ENCODE measurements around the gene CDHR3. TPM values are rescaled to one million over a fixed set of nuclear protein-coding genes. Genes with fewer than 3 reads are reported as not detected.

The CDHR3 gene, protein sequence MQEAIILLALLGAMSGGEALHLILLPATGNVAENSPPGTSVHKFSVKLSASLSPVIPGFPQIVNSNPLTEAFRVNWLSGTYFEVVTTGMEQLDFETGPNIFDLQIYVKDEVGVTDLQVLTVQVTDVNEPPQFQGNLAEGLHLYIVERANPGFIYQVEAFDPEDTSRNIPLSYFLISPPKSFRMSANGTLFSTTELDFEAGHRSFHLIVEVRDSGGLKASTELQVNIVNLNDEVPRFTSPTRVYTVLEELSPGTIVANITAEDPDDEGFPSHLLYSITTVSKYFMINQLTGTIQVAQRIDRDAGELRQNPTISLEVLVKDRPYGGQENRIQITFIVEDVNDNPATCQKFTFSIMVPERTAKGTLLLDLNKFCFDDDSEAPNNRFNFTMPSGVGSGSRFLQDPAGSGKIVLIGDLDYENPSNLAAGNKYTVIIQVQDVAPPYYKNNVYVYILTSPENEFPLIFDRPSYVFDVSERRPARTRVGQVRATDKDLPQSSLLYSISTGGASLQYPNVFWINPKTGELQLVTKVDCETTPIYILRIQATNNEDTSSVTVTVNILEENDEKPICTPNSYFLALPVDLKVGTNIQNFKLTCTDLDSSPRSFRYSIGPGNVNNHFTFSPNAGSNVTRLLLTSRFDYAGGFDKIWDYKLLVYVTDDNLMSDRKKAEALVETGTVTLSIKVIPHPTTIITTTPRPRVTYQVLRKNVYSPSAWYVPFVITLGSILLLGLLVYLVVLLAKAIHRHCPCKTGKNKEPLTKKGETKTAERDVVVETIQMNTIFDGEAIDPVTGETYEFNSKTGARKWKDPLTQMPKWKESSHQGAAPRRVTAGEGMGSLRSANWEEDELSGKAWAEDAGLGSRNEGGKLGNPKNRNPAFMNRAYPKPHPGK
- 0.36 and 1.0 TPM in 2 replicates for total RNA-seq

- Mint-ChIP-seq H3K27me3 (peaks cover 12% of the 10 kb centered on the region), H3K27ac (no peak within 1 kb of the TSS), H3K36me3 (ENCODE audit: low read depth) (no peaks in the 10 kb centered on the region), H3K4me1 (no peaks in the 10 kb centered on the region), H3K4me3 (no peak within 1 kb of the TSS), H3K9me3 (no peaks in the 10 kb centered on the region)
- DNase-seq, result no peak
- intact Hi-C loops (cut with micrococcal nuclease), result no loop called here
Observed at GRCh38 chr7:105963038-105963667, at the start of gene CDHR3. TSS of gene CDHR3 (plus strand) at chr7:105963264. CDS start at chr7:105963319, 55 bp downstream.

DNA sequence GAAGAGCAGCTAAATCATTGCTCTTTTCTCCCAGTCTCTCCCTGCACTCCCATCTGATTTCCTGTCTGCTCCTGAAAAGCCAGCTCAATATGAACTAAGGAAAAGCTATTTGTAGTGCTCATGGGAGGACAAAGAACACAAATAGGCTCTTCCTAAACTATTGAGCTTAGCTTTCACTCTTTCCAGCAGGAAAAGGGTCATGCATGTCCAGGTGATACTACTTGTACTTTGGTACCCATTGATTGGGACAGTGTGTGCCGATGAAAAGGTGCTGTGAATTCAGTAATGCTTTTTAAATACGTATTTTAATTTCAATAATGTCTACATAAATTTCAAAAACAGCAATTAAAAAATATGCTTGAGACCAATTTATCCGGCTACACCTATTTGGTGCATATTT, 49.1 kb upstream of the CDHR3 start:
- H3K9me3 Mint-ChIP-seq, result peaks cover 4% of the 10 kb centered on the region
- intact Hi-C loops (cut with micrococcal nuclease), result no loop called here

GRCh38 chr7:105916603-105917002, 46.5 kb upstream of the CDHR3 start:
- no peaks in the 10 kb centered on the region for H3K4me1 Mint-ChIP-seq

More for the DNA sequence above, 49.1 kb upstream of the CDHR3 start:
- Mint-ChIP-seq H3K4me3 (no peak overlapping the region), H3K27me3 (peaks cover 22% of the 10 kb centered on the region), H3K27ac (no peak overlapping the region), H3K4me1 (no peaks in the 10 kb centered on the region), H3K36me3 (ENCODE audit: low read depth) (no peaks in the 10 kb centered on the region)
- DNase-seq, result no peak

DNA sequence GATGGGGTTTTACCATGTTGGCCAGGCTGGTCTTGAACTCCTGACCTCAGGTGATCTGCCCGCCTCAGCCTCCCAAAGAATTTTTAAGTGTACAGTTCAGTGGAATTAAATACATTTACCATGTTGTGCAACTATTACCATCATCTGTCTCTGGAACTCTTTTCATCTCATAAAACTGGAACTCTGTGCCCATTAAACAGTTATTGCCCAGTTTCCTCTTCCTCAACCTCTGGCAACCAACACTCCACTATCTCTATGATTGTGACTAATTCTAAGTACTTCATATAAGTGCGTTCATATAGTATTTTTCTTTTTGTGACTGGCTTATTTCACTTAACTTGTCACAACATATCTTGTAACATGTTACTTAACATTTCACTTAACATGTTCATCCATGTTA, 45.4 kb upstream of the CDHR3 start:
- intact Hi-C loops (cut with micrococcal nuclease), result no loop called here
- DNase-seq, result no peak
- Mint-ChIP-seq H3K4me1 (no peaks in the 10 kb centered on the region), H3K9me3 (peaks cover 6% of the 10 kb centered on the region), H3K36me3 (ENCODE audit: low read depth) (no peaks in the 10 kb centered on the region), H3K27me3 (peaks cover 30% of the 10 kb centered on the region), H3K4me3 (no peak overlapping the region), H3K27ac (no peak overlapping the region)

More at GRCh38 chr7:105916603-105917002, 46.5 kb upstream of the CDHR3 start:
- no peak overlapping the region for H3K4me3 Mint-ChIP-seq
- no peak for DNase-seq
- H3K27ac Mint-ChIP-seq, result no peak overlapping the region
- H3K36me3 Mint-ChIP-seq (ENCODE audit: low read depth), result no peaks in the 10 kb centered on the region
- intact Hi-C loops (cut with micrococcal nuclease), result no loop called here
- peaks cover 6% of the 10 kb centered on the region for H3K9me3 Mint-ChIP-seq
- H3K27me3 Mint-ChIP-seq, result peaks cover 33% of the 10 kb centered on the region

GRCh38 chr7:105920766-105921165, 42.3 kb upstream of the CDHR3 start:
- intact Hi-C loops (cut with micrococcal nuclease), result no loop called here
- Mint-ChIP-seq H3K4me3 (no peak overlapping the region), H3K9me3 (peaks cover 6% of the 10 kb centered on the region), H3K27me3 (peaks cover 24% of the 10 kb centered on the region), H3K27ac (no peak overlapping the region), H3K36me3 (ENCODE audit: low read depth) (peaks cover 4% of the 10 kb centered on the region), H3K4me1 (peaks cover 12% of the 10 kb centered on the region)
- DNase-seq, result no peak

GRCh38 chr7:105924945-105925344, 38.1 kb upstream of the CDHR3 start:
- Mint-ChIP-seq H3K27me3 (peaks cover 26% of the 10 kb centered on the region), H3K4me1 (peaks cover 13% of the 10 kb centered on the region), H3K4me3 (no peak overlapping the region), H3K9me3 (peaks cover 2% of the 10 kb centered on the region), H3K36me3 (ENCODE audit: low read depth) (peaks cover 4% of the 10 kb centered on the region), H3K27ac (peak overlapping the region; percentile 22)
- intact Hi-C loops (cut with micrococcal nuclease), result loop anchor here (1.0 to 2.0 kb wide), 5 partner anchors 35 to 116 kb away; partner anchors contain the start of gene ATXN7L1
- DNase-seq, result peak; percentile 76

- H3K9me3 Mint-ChIP-seq, result no peaks in the 10 kb centered on the region
- DNase-seq, result no peak
- no peak overlapping the region for H3K4me3 Mint-ChIP-seq
- H3K27ac Mint-ChIP-seq, result no peak overlapping the region
- intact Hi-C loops (cut with micrococcal nuclease), result no loop called here
- H3K27me3 Mint-ChIP-seq, result peaks cover 27% of the 10 kb centered on the region
- H3K4me1 Mint-ChIP-seq, result peaks cover 13% of the 10 kb centered on the region
- H3K36me3 Mint-ChIP-seq (ENCODE audit: low read depth), result peaks cover 4% of the 10 kb centered on the region
Observed at GRCh38 chr7:105926131-105926530, 36.9 kb upstream of the CDHR3 start.

DNA sequence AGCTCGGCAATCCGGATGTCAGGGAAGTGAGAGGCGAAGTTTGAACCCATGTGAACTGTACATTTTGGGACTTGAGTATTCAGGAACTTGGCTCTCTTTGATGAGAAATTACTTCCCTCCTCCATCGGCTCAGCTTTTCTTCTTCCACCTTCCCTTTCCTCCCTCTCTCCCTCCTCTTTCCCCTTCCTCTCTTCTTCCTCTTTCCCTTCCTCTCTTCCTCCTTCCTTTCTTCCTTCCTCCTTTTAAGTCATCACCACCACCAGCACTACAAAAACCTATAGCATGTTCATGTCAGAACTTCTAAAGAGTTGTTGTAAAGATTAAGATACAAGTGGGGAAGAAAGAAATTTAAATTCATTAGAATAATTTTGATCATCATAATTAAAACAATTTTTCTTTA, 31.9 kb upstream of the CDHR3 start:
- H3K9me3 Mint-ChIP-seq, result no peaks in the 10 kb centered on the region
- no peak overlapping the region for H3K27ac Mint-ChIP-seq
- peaks cover 50% of the 10 kb centered on the region for H3K27me3 Mint-ChIP-seq
- no peak overlapping the region for H3K4me3 Mint-ChIP-seq
- DNase-seq, result no peak
- peaks cover 6% of the 10 kb centered on the region for H3K4me1 Mint-ChIP-seq
- intact Hi-C loops (cut with micrococcal nuclease), result no loop called here
- H3K36me3 Mint-ChIP-seq (ENCODE audit: low read depth), result no peaks in the 10 kb centered on the region

DNA sequence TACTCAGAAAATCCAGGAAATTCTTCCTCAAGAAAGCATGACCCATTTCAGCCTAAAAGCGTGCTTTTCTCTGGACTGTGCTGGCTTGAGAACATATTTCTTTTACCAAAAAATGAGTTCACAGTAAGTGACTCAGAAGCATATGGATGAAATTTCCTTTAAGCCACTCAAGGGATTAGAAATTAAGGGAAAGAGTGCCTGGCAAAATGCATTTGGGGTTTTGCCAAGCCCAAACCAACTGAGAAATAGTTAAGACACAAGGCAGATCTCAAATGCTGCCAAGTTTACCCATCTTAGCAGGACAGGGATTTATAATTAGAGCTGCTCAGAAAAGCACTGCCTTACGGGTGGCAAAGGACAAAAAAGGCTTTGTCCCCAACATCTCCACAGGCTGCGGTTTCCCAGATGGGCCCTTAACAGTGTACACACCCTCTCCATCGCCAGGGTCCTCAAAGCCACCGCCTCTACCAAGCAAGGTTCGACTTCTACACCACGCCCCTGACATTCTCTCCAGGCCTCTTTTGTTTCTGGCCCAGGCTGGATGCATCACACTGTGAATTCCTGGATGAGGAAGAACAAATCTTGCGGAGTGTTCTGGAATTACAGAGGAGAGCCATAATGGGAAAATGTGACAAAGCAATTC, 30.1 kb upstream of the CDHR3 start:
- Mint-ChIP-seq H3K27ac (no peak overlapping the region), H3K9me3 (no peaks in the 10 kb centered on the region), H3K4me3 (no peak overlapping the region), H3K4me1 (peaks cover 6% of the 10 kb centered on the region), H3K27me3 (peaks cover 40% of the 10 kb centered on the region), H3K36me3 (ENCODE audit: low read depth) (no peaks in the 10 kb centered on the region)
- no peak for DNase-seq
- intact Hi-C loops (cut with micrococcal nuclease), result no loop called here

DNA sequence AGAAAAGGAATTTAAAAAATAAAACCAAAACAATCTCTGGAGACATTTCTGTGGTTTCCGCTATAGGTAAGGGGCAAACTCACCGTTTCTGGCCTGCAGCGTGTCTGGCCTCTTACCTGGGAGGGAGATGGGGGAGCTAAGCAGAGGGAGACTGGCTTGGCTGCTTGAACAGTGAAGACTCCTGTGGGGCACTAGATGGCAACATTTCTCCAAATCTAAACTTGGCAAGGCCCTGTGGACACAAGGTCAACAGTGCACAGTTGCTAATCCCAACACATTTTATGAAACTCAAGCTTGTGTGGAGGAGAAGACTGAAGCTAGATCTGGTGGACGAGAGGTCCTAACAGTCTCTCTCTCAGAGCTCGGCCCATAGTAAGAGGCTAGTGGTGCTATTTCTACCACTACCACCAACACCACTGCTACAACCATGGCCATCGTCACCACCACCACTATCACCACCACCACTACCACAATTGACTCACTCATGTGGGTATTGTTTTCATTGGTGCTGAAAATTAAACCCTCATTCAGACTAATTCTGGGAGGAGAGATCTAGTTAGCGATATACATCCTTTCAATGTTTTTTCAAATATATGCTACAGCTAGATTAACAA, 28.4 kb upstream of the CDHR3 start:
- Mint-ChIP-seq H3K9me3 (peaks cover 5% of the 10 kb centered on the region), H3K36me3 (ENCODE audit: low read depth) (no peaks in the 10 kb centered on the region), H3K4me3 (no peak overlapping the region), H3K4me1 (peaks cover 6% of the 10 kb centered on the region), H3K27me3 (peaks cover 32% of the 10 kb centered on the region), H3K27ac (no peak overlapping the region)
- intact Hi-C loops (cut with micrococcal nuclease), result loop anchor here (1.0 to 2.0 kb wide), 2 partner anchors 74 to 109 kb away; no protein-coding TSS in a partner anchor
- DNase-seq, result no peak

- intact Hi-C loops (cut with micrococcal nuclease), result loop anchor here (2.0 kb wide), 1 partner anchor 74 kb away; no protein-coding TSS in a partner anchor
- H3K4me3 Mint-ChIP-seq, result no peak overlapping the region
- no peak for DNase-seq
- no peak overlapping the region for H3K27ac Mint-ChIP-seq
- no peaks in the 10 kb centered on the region for H3K36me3 Mint-ChIP-seq (ENCODE audit: low read depth)
- peaks cover 6% of the 10 kb centered on the region for H3K4me1 Mint-ChIP-seq
- peaks cover 5% of the 10 kb centered on the region for H3K9me3 Mint-ChIP-seq
- H3K27me3 Mint-ChIP-seq, result peaks cover 28% of the 10 kb centered on the region
Observed at GRCh38 chr7:105935250-105935649, 27.8 kb upstream of the CDHR3 start.

DNA sequence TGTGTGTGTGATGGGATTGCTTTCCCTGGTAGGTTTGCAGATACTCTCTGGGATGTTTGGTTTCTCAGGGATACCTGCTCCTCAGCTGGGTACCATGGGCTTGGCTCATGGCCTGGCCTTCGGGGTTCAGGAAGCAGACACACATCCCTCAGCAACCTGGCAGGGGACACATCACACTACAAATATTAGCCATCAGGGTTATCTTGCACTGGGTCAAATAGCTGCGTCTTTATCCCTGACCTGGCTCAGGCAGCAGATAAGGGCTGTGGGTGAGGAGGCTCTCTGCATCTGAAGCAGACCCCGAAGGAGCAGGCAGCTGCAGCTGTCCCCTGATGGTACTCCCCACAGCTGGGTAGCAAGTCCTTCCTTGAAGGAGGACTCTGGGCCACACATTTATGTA, 25.7 kb upstream of the CDHR3 start:
- H3K4me3 Mint-ChIP-seq, result no peak overlapping the region
- no peak overlapping the region for H3K27ac Mint-ChIP-seq
- H3K4me1 Mint-ChIP-seq, result peaks cover 4% of the 10 kb centered on the region
- H3K36me3 Mint-ChIP-seq (ENCODE audit: low read depth), result no peaks in the 10 kb centered on the region
- intact Hi-C loops (cut with micrococcal nuclease), result no loop called here
- H3K9me3 Mint-ChIP-seq, result peaks cover 5% of the 10 kb centered on the region
- H3K27me3 Mint-ChIP-seq, result peaks cover 16% of the 10 kb centered on the region
- DNase-seq, result no peak

DNA sequence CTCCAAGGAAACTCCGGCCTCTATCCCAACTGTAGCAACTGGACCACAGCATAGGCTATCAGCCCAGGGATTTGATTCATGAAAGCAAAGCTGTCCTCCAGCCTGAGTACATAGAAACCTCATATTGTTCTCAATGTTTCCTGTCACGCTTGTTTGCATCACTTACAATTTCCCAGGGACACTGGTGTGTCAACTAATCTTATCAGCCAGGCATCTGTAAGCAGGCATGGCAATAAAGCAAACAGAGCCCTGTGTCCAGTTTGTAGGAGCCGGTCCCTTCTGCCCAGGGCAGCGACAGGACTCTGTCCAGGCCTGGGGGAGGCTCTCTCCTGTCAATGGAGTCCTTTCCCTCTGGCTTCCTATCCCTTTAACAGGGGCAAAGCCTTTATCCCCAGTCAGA, 23.0 kb upstream of the CDHR3 start:
- Mint-ChIP-seq H3K27ac (no peak overlapping the region), H3K36me3 (ENCODE audit: low read depth) (no peaks in the 10 kb centered on the region), H3K9me3 (peaks cover 5% of the 10 kb centered on the region), H3K4me3 (no peak overlapping the region), H3K27me3 (peaks cover 7% of the 10 kb centered on the region), H3K4me1 (no peaks in the 10 kb centered on the region)
- intact Hi-C loops (cut with micrococcal nuclease), result no loop called here
- DNase-seq, result no peak

All from activated CD4-positive, alpha-beta T cell treated with anti-CD3 and anti-CD28 coated beads, Interleukin-2, amount 10 ng/mL, durations not matched to agents 24 days and 14 days (primary cell).